ENCODE data around the gene DGKH.

DGKH gene

DNA sequence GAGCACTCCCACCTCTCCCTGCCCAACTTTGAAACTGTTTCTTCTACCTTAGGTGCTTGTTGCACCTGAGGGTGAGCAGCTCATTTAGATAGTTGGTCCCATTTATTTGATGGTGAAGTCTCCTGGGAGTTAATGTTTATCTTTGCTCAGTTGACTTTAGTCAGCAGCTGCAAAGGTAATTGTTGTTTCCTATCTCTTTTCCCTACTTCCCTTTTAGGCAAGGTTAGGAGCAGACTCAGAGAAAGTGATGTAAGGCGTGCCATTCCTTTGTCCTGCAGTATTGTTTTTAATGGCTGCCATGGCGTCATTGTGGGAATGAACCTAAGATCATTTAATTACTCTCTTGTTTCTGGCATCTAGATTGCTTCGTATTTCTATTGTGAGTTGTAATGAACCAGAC is 235.1 kb downstream of the DGKH start:
- Histone ChIP-seq H3K4me3 (IDR thresholded peaks at IDR 0.05; ENCODE audit: insufficient read depth, low read depth, low read length) (no peak overlapping the region), H3K79me2 (ENCODE audit: insufficient read depth, low read depth) (no peaks in the 10 kb centered on the region), H3K9ac (no peak overlapping the region), H2AFZ (ENCODE audit: low read depth) (no peak overlapping the region), H3K4me2 (no peak overlapping the region), H4K20me1 (ENCODE audit: insufficient read depth) (no peaks in the 10 kb centered on the region), H3K27ac (no peak overlapping the region), H3K36me3 (ENCODE audit: insufficient read depth) (0 out of 2 replicates have a peak, but pooled peaks cover 5% of the 10 kb centered on the region), H3K27me3 (ENCODE audit: insufficient read depth, low read depth) (no peaks in the 10 kb centered on the region), H3K4me1 (ENCODE audit: low read depth, poor library complexity, severe bottlenecking) (no peaks in the 10 kb centered on the region)
- TF ChIP-seq, protein P1, sequence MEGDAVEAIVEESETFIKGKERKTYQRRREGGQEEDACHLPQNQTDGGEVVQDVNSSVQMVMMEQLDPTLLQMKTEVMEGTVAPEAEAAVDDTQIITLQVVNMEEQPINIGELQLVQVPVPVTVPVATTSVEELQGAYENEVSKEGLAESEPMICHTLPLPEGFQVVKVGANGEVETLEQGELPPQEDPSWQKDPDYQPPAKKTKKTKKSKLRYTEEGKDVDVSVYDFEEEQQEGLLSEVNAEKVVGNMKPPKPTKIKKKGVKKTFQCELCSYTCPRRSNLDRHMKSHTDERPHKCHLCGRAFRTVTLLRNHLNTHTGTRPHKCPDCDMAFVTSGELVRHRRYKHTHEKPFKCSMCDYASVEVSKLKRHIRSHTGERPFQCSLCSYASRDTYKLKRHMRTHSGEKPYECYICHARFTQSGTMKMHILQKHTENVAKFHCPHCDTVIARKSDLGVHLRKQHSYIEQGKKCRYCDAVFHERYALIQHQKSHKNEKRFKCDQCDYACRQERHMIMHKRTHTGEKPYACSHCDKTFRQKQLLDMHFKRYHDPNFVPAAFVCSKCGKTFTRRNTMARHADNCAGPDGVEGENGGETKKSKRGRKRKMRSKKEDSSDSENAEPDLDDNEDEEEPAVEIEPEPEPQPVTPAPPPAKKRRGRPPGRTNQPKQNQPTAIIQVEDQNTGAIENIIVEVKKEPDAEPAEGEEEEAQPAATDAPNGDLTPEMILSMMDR (conservative IDR thresholded peaks at IDR 0.05; ENCODE audit: low read depth, low read length): no peak

DNA sequence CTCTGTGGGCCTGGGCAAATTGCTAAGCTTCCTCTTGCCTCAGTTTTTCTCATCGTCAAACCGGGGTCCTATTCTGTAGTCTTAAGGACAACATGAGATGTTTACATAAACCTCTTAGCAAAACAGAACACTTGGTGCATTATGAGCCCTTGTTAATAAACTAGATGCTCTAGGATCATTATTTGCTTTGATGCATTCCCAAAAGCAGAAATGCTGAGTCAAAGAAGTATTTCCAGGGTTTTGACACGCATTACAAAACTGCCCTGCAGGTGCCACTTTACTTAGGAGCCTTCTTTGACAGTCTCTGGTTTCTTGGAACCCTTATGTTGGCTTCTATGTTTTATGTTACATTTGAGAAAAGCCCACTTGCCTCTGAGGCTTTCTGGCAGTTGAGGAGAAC is 235.6 kb downstream of the DGKH start:
- H3K27ac ChIP-seq: no peak overlapping the region
- H3K9ac ChIP-seq: no peak overlapping the region
- H3K4me2 ChIP-seq: no peak overlapping the region
- no peaks in the 10 kb centered on the region for H3K27me3 ChIP-seq (ENCODE audit: insufficient read depth, low read depth)
- no peaks in the 10 kb centered on the region for H4K20me1 ChIP-seq (ENCODE audit: insufficient read depth)
- TF ChIP-seq, protein P1 (conservative IDR thresholded peaks at IDR 0.05; ENCODE audit: low read depth, low read length): no peak
- H3K4me1 ChIP-seq (ENCODE audit: low read depth, poor library complexity, severe bottlenecking): no peaks in the 10 kb centered on the region
- no peak overlapping the region for H2AFZ ChIP-seq (ENCODE audit: low read depth)
- no peak overlapping the region for H3K4me3 ChIP-seq (IDR thresholded peaks at IDR 0.05; ENCODE audit: insufficient read depth, low read depth, low read length)
- 0 out of 2 replicates have a peak, but pooled peaks cover 5% of the 10 kb centered on the region for H3K36me3 ChIP-seq (ENCODE audit: insufficient read depth)
- H3K79me2 ChIP-seq (ENCODE audit: insufficient read depth, low read depth): no peaks in the 10 kb centered on the region
